Gastroesophageal sphincter (tissue), 4 donors: ENCODE results near the gene GPR87. TPM values are rescaled to one million over a fixed set of nuclear protein-coding genes. Genes with fewer than 3 reads are reported as not detected.

Experiments
- ATAC-seq: fragments of 150-250 bp; one replicate; pipeline ENCODE4 v1.9.1; 2016; ENCODE audit warnings: mild to moderate bottlenecking, moderate library complexity
- H3K27ac ChIP-seq, 4 donors: fragments of 200-600 bp; sonication (generic) in 3 of 4; 1 replicate in 3 of 4; 2 replicates in 1 of 4; pipeline ENCODE4 v1.5.1; 2016 to 2019
- H3K27me3 ChIP-seq: fragments of 200-600 bp; sonication (generic); one replicate; pipeline ENCODE4 v1.5.1; 2019
- H3K36me3 ChIP-seq, 2 donors: fragments of 200-600 bp; sonication (generic); one replicate each; pipeline ENCODE4 v1.5.1; 2019; ENCODE audit warnings: control low read depth in 1 of 2
- H3K4me1 ChIP-seq, 3 donors: fragments of 200-600 bp; sonication (generic); 1 replicate in 2 of 3; 2 replicates in 1 of 3; pipeline ENCODE4 v1.5.1; 2016 to 2019; ENCODE audit warnings: control low read depth in 2 of 3
- H3K4me3 ChIP-seq, 2 donors: fragments of 200-600 bp; sonication (generic); one replicate each; pipeline ENCODE4 v1.5.1; 2019; ENCODE audit warnings: mild to moderate bottlenecking in 1 of 2, moderate library complexity in 1 of 2
- H3K9me3 ChIP-seq, 3 donors: fragments of 200-600 bp; sonication (generic); one replicate each; pipeline ENCODE4 v1.5.1; 2017 to 2019; ENCODE audit warnings: control low read depth in 2 of 3
- CTCF ChIP-seq, 4 experiments: fragments of 200-600 bp in 2 of 4; fragments of 450-650 bp in 2 of 4; sonication (generic) in 1 of 4; IDR thresholded peaks; one replicate each; pipeline ENCODE4 v1.5.1; 2017 to 2019; ENCODE audit warnings: antibody characterized with exemption in 4 of 4, mild to moderate bottlenecking in 2 of 4, moderate library complexity in 2 of 4
- EP300 ChIP-seq: sonication (generic); formaldehyde crosslinking; IDR thresholded peaks from one replicate; pipeline ENCODE4 v1.6.1; 2017; ENCODE audit warnings: antibody characterized with exemption, mild to moderate bottlenecking
- POLR2A ChIP-seq, 2 donors: fragments of 450-650 bp; IDR thresholded peaks; one replicate each; pipeline ENCODE4 v1.6.1; 2017; ENCODE audit warnings: antibody characterized with exemption in 2 of 2, mild to moderate bottlenecking in 2 of 2, moderate library complexity in 1 of 2
- POLR2AphosphoS5 ChIP-seq: sonication (generic); formaldehyde crosslinking; IDR thresholded peaks from one replicate; pipeline ENCODE4 v1.6.1; 2017; ENCODE audit warnings: antibody characterized with exemption
- WGBS, 2 donors: methylation state at CpG; one replicate each; pipeline ENCODE4 v1.1.5; 2018; ENCODE audit warnings: low coverage in 1 of 2; 5-methylcytosine and 5-hydroxymethylcytosine counted together
- total RNA-seq, 4 donors: library from RNA; depleted of rRNA; stranded (reverse); fragments of >200 nt; gene quantifications; one replicate each; pipeline ENCODE4 v1.1.0, GENCODE V29; 2016

GPR87 gene
- total RNA-seq, 4 donors from 2014 or later: 3.5 TPM; not detected in 3

- 27 to 42% methylated on average over 3 of the region's 3 CpGs for WGBS, 2 donors
- TF ChIP-seq POLR2AphosphoS5 (peak; percentile 79), POLR2A (IDR thresholded peaks at IDR 0.05) (no peak), EP300 (peak; percentile 31)
- ATAC-seq: peak; percentile 77
- Histone ChIP-seq H3K4me1 (peaks cover 0 to 78% (median 4%) of the 10 kb centered on the region in 3 donors), H3K4me3 (no peak overlapping the region), H3K27me3 (no peaks in the 10 kb centered on the region), H3K27ac (peak overlapping the region; percentile 77 to 82 (median 78)), H3K9me3 (no peaks in the 10 kb centered on the region), H3K36me3 (no peaks in the 10 kb centered on the region)
Measured at GRCh38 chr3:151259664-151260063, 57.0 kb downstream of the GPR87 start.

- TF ChIP-seq POLR2AphosphoS5 (no peak), POLR2A (IDR thresholded peaks at IDR 0.05) (no peak), EP300 (no peak)
- no peak for ATAC-seq
- H3K36me3 ChIP-seq: no peaks in the 10 kb centered on the region
- H3K27ac ChIP-seq: peak overlapping the region; percentile 53 to 79 (median 76)
- H3K4me3 ChIP-seq: no peak overlapping the region
- no peaks in the 10 kb centered on the region for H3K27me3 ChIP-seq
- 50% methylated on average over 1 of the region's 1 CpG for WGBS, 2 donors
- peaks cover 0 to 92% (median 4%) of the 10 kb centered on the region in 3 donors for H3K4me1 ChIP-seq
- H3K9me3 ChIP-seq: no peaks in the 10 kb centered on the region
Measured at GRCh38 chr3:151256749-151257148, 59.9 kb downstream of the GPR87 start.

GRCh38 chr3:151248772-151249337, 67.8 kb downstream of the GPR87 start:
- peak overlapping the region; percentile 22 to 51 (median 39) for H3K27ac ChIP-seq
- TF ChIP-seq CTCF (IDR thresholded peaks at IDR 0.05): no peak
- no peak for TF ChIP-seq EP300
- peak; percentile 15 for TF ChIP-seq POLR2AphosphoS5
- H3K36me3 ChIP-seq: no peaks in the 10 kb centered on the region
- peak overlapping the region in 1 of 2 donors; percentile 14 for H3K4me3 ChIP-seq
- peaks cover 0 to 46% (median 0%) of the 10 kb centered on the region in 3 donors for H3K4me1 ChIP-seq
- no peaks in the 10 kb centered on the region for H3K27me3 ChIP-seq
- ATAC-seq: no peak
- 29 to 54% methylated on average over 3 of the region's 3 CpGs for WGBS, 2 donors
- H3K9me3 ChIP-seq: peaks cover 0 to 6% (median 0%) of the 10 kb centered on the region in 3 donors

Other genes with a start within 250 kb of the GPR87 start
- under 1 TPM; 0.12 to 0.77 (median 0.21) TPM for gene MED12L, start 231.2 kb downstream of the GPR87 start, total RNA-seq
- gene GPR171, start 113.6 kb downstream of the GPR87 start, total RNA-seq: 1 to 10 TPM in 2 of 4 donors, under 1 TPM in 2; 0.31 to 4.3 (median 1.2) TPM
- 10 to 100 TPM in 3 of 4 donors, 1 to 10 TPM in 1; 1.8 to 90.5 (median 16.2) TPM for gene P2RY14, start 38.3 kb downstream of the GPR87 start, total RNA-seq
- 1 to 10 TPM in 2 of 4 donors, under 1 TPM in 1, not detected in 1; 0.58 to 2.5 (median 1.6) TPM for gene P2RY13, start 12.7 kb upstream of the GPR87 start, total RNA-seq
- 1 to 10 TPM in 2 of 4 donors, under 1 TPM in 2; 0.31 to 7.8 (median 3.7) TPM for gene P2RY12, start 67.9 kb upstream of the GPR87 start, total RNA-seq
- 1 to 10 TPM; 1.4 to 8.3 (median 2.4) TPM for gene IGSF10, start 144.2 kb upstream of the GPR87 start, total RNA-seq